Measurements from ENCODE around the gene SLC12A7.

DNA sequence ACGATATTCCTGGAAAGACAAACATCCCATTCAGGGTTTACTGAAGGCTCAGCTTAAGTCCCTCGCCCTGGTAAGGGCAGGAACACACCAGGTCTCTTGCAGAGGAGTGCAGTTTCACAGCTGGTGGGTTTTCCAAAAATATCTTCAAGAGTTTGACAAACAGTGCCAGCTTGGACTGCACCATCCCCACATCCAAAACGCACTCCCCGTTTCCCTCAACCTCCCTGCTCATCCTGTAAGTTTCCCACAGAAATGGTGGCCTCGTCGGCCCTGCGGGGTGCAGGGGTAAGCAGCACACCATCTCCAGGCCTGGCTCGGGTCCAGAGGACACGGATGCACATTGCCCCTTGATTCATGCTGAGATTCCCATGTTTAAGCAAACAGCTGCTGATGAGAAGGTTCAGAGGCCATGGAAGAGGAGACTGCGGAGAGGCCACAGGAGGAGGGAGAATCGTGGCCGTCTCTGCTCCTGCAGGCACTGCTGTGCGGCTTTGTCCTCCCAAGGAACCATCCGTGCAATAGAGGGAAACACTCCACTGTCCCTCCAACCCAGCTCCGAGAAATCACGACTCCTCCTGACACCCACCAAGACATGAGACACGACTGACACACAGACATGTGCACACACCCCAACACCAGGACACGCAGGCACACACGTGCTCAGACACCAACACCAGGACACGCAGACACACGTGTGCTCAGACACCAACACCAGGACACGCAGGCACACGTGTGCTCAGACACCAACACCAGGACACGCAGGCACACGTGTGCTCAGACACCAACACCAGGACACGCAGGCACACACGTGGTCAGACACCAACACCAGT, 24.0 kb upstream of the SLC12A7 start:
- TF ChIP-seq CTCF (IDR thresholded peaks at IDR 0.05), result no peak
- TF ChIP-seq POLR2A (IDR thresholded peaks at IDR 0.05), result no peak
